ENCODE results near the gene GLDC. TPM values are rescaled to one million over a fixed set of nuclear protein-coding genes. Genes with fewer than 3 reads are reported as not detected.

GLDC gene
- total RNA-seq, 1 experiment from 2014 or later: 5.1 TPM

DNA sequence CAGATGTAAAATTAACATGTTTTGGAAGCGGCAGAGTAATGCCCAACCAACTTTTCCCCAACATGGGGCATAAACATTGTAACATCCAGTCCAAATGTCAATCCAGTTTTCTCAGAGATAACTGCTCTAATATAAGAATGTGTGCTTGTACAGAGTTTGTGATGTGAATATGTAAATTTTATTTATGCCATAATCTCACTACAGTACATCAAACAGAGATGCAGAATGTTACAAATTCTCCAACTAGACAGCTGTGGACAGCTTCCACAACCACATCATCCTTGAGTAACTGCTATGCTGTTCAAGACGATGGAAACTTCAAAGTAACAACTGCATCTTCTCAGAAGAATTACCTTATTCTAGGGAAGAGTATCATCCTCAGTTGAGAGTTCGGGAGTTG, 109.9 kb downstream of the GLDC start:
- BruUV-seq (replicated peaks): no TSS peak
- intact Hi-C loops (cut with micrococcal nuclease; ENCODE audit: unreplicated experiment): no loop called here
- Mint-ChIP-seq H3K27ac (ENCODE audit: unreplicated experiment) (no peak overlapping the region), H3K4me3 (ENCODE audit: low read depth, unreplicated experiment) (no peak overlapping the region), H3K4me1 (ENCODE audit: low read depth, unreplicated experiment) (no peaks in the 10 kb centered on the region), H3K36me3 (ENCODE audit: insufficient read depth, unreplicated experiment) (no peaks in the 10 kb centered on the region), H3K9me3 (ENCODE audit: low read depth, unreplicated experiment) (no peaks in the 10 kb centered on the region), H3K27me3 (ENCODE audit: unreplicated experiment) (no peaks in the 10 kb centered on the region)
- CTCF ChIA-PET: no interaction called here
- DNase-seq: no peak
- TF ChIP-seq, protein P1, sequence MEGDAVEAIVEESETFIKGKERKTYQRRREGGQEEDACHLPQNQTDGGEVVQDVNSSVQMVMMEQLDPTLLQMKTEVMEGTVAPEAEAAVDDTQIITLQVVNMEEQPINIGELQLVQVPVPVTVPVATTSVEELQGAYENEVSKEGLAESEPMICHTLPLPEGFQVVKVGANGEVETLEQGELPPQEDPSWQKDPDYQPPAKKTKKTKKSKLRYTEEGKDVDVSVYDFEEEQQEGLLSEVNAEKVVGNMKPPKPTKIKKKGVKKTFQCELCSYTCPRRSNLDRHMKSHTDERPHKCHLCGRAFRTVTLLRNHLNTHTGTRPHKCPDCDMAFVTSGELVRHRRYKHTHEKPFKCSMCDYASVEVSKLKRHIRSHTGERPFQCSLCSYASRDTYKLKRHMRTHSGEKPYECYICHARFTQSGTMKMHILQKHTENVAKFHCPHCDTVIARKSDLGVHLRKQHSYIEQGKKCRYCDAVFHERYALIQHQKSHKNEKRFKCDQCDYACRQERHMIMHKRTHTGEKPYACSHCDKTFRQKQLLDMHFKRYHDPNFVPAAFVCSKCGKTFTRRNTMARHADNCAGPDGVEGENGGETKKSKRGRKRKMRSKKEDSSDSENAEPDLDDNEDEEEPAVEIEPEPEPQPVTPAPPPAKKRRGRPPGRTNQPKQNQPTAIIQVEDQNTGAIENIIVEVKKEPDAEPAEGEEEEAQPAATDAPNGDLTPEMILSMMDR (IDR thresholded peaks at IDR 0.05; ENCODE audit: unreplicated experiment): no peak

DNA sequence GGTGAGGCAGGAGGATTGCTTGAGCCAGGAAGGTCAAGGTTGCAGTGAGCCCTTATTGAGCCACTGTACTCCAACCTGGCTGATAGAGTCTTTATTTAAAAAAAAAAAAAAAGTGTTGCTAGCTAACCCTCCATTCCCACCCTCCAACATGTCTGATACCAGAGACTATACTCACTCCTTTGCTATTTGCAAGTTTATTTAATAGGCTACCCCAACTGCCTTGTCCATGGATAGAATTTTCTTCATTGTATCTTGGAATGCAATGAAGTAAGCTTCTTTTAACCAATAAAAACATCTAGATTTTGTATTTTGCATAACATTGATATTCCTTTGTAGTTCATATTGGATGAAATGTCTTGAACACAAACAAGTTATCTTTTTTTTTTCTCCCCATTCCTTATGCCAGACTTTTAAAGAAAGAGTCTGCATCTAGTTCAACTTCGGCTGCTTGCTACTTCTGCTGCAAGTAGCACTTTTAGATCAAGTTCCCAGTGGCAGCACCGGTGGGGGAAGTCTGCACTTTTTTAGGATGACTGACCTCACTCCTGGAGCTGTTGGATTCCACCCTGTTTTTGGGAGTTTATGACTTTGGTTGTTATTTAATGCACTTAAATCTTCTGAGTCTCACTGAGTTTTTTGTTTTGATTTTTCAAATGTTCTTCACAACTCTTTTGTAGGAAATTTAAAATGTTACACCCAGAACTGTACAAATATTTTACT, 120.0 kb downstream of the GLDC start:
- no peak overlapping the region for H3K4me3 Mint-ChIP-seq (ENCODE audit: low read depth, unreplicated experiment)
- no peak overlapping the region for H3K27ac Mint-ChIP-seq (ENCODE audit: unreplicated experiment)
- no TSS peak for BruUV-seq (replicated peaks)
- TF ChIP-seq, protein P1 (IDR thresholded peaks at IDR 0.05; ENCODE audit: unreplicated experiment): no peak
- no peaks in the 10 kb centered on the region for H3K4me1 Mint-ChIP-seq (ENCODE audit: low read depth, unreplicated experiment)
- no peaks in the 10 kb centered on the region for H3K9me3 Mint-ChIP-seq (ENCODE audit: low read depth, unreplicated experiment)
- DNase-seq: no peak
- intact Hi-C loops (cut with micrococcal nuclease; ENCODE audit: unreplicated experiment): no loop called here
- no peaks in the 10 kb centered on the region for H3K36me3 Mint-ChIP-seq (ENCODE audit: insufficient read depth, unreplicated experiment)
- no peaks in the 10 kb centered on the region for H3K27me3 Mint-ChIP-seq (ENCODE audit: unreplicated experiment)
- CTCF ChIA-PET: interaction anchor here (0.6 kb wide), 1 partner anchor 9 kb away, joined by 4 read pairs; no protein-coding TSS in a partner anchor

DNA sequence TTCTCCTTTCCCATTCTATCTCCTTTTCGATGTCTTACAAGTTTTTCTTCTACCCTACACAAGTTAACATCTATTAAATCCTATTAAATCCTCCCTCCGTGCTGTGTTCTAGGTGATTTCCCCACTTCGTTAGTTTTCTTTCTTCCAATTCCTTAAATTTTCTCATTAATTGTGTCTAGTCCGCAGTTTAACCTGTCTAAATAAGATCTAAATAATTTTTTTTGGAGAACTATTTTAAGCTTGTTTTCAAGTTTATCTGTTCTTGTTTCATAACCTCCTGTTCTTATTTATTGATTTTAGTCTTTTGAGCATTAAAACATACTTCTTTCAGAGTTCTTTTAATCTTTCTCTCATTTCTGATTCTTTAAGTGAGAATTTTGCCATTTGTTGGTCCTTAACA, 123.3 kb downstream of the GLDC start:
- no peak for DNase-seq
- BruUV-seq (replicated peaks): no TSS peak
- intact Hi-C loops (cut with micrococcal nuclease; ENCODE audit: unreplicated experiment): no loop called here
- H3K4me3 Mint-ChIP-seq (ENCODE audit: low read depth, unreplicated experiment): no peak overlapping the region
- H3K4me1 Mint-ChIP-seq (ENCODE audit: low read depth, unreplicated experiment): no peaks in the 10 kb centered on the region
- TF ChIP-seq, protein P1 (IDR thresholded peaks at IDR 0.05; ENCODE audit: unreplicated experiment): no peak
- H3K9me3 Mint-ChIP-seq (ENCODE audit: low read depth, unreplicated experiment): no peaks in the 10 kb centered on the region
- CTCF ChIA-PET: interaction anchor here (0.5 kb wide), 1 partner anchor 14 kb away, joined by 6 read pairs; no protein-coding TSS in a partner anchor
- H3K27ac Mint-ChIP-seq (ENCODE audit: unreplicated experiment): no peak overlapping the region
- H3K27me3 Mint-ChIP-seq (ENCODE audit: unreplicated experiment): no peaks in the 10 kb centered on the region
- no peaks in the 10 kb centered on the region for H3K36me3 Mint-ChIP-seq (ENCODE audit: insufficient read depth, unreplicated experiment)

DNA sequence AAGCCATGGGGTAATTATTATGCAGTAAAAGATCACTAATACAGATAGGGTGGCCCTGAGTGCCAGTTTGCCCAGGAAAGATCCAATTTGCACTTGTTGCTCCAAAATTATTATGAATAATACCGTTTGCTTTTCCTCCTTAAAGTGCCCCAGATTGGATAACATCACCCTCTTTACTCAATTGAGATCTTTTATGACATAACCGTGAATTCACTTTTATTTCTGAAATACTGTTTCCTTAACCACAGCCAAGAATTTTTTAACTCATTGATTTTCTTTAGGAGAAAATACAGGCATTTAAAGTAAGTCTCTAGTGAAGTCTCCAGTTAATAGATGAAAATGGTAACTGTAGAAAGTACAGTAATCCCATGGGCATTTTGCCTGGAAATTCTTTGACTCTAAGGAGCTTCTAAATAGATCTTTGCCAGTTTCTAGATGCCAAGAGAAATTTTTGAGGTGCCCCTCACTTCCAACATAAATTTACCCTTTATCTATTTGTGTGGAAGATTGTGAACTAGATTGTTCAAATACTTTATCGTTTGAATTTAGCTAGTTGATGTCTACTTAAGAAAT, 133.4 kb downstream of the GLDC start:
- BruUV-seq (replicated peaks): no TSS peak
- Mint-ChIP-seq H3K27me3 (ENCODE audit: unreplicated experiment) (no peaks in the 10 kb centered on the region), H3K4me3 (ENCODE audit: low read depth, unreplicated experiment) (no peak overlapping the region), H3K27ac (ENCODE audit: unreplicated experiment) (no peak overlapping the region), H3K4me1 (ENCODE audit: low read depth, unreplicated experiment) (no peaks in the 10 kb centered on the region), H3K36me3 (ENCODE audit: insufficient read depth, unreplicated experiment) (no peaks in the 10 kb centered on the region), H3K9me3 (ENCODE audit: low read depth, unreplicated experiment) (no peaks in the 10 kb centered on the region)
- DNase-seq: no peak
- intact Hi-C loops (cut with micrococcal nuclease; ENCODE audit: unreplicated experiment): no loop called here
- TF ChIP-seq, protein P1 (IDR thresholded peaks at IDR 0.05; ENCODE audit: unreplicated experiment): no peak
- CTCF ChIA-PET: no interaction called here
